K562 (cell line): ENCODE results near the gene ACTR3C. TPM values are rescaled to one million over a fixed set of nuclear protein-coding genes. Genes with fewer than 3 reads are reported as not detected.

ENCODE experiments used
- CHAMP1 ChIP-seq: fragments of 450-650 bp; IDR thresholded peaks from 2 replicates; pipeline ENCODE4 v1.6.1; 2016; ENCODE audit warnings: mild to moderate bottlenecking
- FOXK1 ChIP-seq: sonication (generic); formaldehyde crosslinking; IDR thresholded peaks from 2 replicates; pipeline ENCODE4 v1.8.0; 2022; ENCODE audit warnings: missing genetic modification reagents, mild to moderate bottlenecking, borderline replicate concordance
- NFYB ChIP-seq: IDR thresholded peaks from 2 replicates; pipeline ENCODE4 v1.6.1; 2011; ENCODE audit warnings: mild to moderate bottlenecking, moderate library complexity; ENCODE audit not compliant: insufficient read length; ENCODE audit errors: extremely low read depth
- RNF219 ChIP-seq: fragments of 250-450 bp; sonication (Bioruptor Pico); IDR thresholded peaks from 2 replicates; pipeline ENCODE4 v1.5.0; 2022; ENCODE audit warnings: mild to moderate bottlenecking
- SMAD3 ChIP-seq: fragments of 450-650 bp; formaldehyde crosslinking; conservative IDR thresholded peaks from 2 replicates; pipeline ENCODE4 v1.4.0; 2020; ENCODE audit warnings: mild to moderate bottlenecking
- ZNF592 ChIP-seq: fragments of 450-650 bp; IDR thresholded peaks from 2 replicates; pipeline ENCODE4 v1.6.1; 2017; ENCODE audit warnings: antibody characterized with exemption, mild to moderate bottlenecking
- polyA plus RNA-seq, 8 experiments: library from polyadenylated mRNA; depleted of rRNA in 4 of 8; stranded (reverse) in 5 of 8; unstranded in 3 of 8; fragments of >200 nt; fragmentation: Nextera tagmentation in 2 of 8; fragmentation: Illumina TruSeq in 1 of 8; extraction: Ambion mirVana in 2 of 8; extraction: Trizol in 1 of 8; gene quantifications; 2 replicates each; pipeline versions ENCODE4 v1.2.1 to v1.2.3, GENCODE V29; 2011 to 2014; ENCODE audit warnings: inconsistent platforms in 1 of 8, missing spikeins in 1 of 8
- total RNA-seq, 7 experiments: library from RNA; depleted of rRNA in 6 of 7; stranded (reverse); fragments of >200 nt in 6 of 7; fragmentation: Illumina TruSeq in 2 of 7; extraction: Trizol in 2 of 7; gene quantifications; 2 replicates each; pipeline versions ENCODE4 v1.2.1 to v1.2.3, GENCODE V29; 2011 to 2021; ENCODE audit warnings: low replicate concordance in 1 of 7
- TF ChIP-seq, protein P1 (sequence below): fragments of 200-600 bp; sonication (generic); IDR thresholded peaks from one replicate; pipeline ENCODE4 v1.6.1; 2012; ENCODE audit warnings: mild to moderate bottlenecking, low read depth, low read length, inconsistent platforms

The ACTR3C gene
- total and polyA plus RNA-seq, 9 of the 15 experiments (the other 6 are each of a cell fraction or from before 2014, with no cell fraction given): 9.0 to 35.4 (median 13.3) TPM

GRCh38 chr7:150321788-150322113 is 1.6 kb downstream of the ACTR3C start (continued):
- TF ChIP-seq ZNF592 (no peak), RNF219 (CRISPR knock-in tag) (no peak), NFYB (no peak), CHAMP1 (no peak), SMAD3 (no peak), FOXK1 (CRISPR knock-in tag) (0 out of 2 replicates have a peak, but pooled peaks have one; percentile 60)
- TF ChIP-seq, protein P1, sequence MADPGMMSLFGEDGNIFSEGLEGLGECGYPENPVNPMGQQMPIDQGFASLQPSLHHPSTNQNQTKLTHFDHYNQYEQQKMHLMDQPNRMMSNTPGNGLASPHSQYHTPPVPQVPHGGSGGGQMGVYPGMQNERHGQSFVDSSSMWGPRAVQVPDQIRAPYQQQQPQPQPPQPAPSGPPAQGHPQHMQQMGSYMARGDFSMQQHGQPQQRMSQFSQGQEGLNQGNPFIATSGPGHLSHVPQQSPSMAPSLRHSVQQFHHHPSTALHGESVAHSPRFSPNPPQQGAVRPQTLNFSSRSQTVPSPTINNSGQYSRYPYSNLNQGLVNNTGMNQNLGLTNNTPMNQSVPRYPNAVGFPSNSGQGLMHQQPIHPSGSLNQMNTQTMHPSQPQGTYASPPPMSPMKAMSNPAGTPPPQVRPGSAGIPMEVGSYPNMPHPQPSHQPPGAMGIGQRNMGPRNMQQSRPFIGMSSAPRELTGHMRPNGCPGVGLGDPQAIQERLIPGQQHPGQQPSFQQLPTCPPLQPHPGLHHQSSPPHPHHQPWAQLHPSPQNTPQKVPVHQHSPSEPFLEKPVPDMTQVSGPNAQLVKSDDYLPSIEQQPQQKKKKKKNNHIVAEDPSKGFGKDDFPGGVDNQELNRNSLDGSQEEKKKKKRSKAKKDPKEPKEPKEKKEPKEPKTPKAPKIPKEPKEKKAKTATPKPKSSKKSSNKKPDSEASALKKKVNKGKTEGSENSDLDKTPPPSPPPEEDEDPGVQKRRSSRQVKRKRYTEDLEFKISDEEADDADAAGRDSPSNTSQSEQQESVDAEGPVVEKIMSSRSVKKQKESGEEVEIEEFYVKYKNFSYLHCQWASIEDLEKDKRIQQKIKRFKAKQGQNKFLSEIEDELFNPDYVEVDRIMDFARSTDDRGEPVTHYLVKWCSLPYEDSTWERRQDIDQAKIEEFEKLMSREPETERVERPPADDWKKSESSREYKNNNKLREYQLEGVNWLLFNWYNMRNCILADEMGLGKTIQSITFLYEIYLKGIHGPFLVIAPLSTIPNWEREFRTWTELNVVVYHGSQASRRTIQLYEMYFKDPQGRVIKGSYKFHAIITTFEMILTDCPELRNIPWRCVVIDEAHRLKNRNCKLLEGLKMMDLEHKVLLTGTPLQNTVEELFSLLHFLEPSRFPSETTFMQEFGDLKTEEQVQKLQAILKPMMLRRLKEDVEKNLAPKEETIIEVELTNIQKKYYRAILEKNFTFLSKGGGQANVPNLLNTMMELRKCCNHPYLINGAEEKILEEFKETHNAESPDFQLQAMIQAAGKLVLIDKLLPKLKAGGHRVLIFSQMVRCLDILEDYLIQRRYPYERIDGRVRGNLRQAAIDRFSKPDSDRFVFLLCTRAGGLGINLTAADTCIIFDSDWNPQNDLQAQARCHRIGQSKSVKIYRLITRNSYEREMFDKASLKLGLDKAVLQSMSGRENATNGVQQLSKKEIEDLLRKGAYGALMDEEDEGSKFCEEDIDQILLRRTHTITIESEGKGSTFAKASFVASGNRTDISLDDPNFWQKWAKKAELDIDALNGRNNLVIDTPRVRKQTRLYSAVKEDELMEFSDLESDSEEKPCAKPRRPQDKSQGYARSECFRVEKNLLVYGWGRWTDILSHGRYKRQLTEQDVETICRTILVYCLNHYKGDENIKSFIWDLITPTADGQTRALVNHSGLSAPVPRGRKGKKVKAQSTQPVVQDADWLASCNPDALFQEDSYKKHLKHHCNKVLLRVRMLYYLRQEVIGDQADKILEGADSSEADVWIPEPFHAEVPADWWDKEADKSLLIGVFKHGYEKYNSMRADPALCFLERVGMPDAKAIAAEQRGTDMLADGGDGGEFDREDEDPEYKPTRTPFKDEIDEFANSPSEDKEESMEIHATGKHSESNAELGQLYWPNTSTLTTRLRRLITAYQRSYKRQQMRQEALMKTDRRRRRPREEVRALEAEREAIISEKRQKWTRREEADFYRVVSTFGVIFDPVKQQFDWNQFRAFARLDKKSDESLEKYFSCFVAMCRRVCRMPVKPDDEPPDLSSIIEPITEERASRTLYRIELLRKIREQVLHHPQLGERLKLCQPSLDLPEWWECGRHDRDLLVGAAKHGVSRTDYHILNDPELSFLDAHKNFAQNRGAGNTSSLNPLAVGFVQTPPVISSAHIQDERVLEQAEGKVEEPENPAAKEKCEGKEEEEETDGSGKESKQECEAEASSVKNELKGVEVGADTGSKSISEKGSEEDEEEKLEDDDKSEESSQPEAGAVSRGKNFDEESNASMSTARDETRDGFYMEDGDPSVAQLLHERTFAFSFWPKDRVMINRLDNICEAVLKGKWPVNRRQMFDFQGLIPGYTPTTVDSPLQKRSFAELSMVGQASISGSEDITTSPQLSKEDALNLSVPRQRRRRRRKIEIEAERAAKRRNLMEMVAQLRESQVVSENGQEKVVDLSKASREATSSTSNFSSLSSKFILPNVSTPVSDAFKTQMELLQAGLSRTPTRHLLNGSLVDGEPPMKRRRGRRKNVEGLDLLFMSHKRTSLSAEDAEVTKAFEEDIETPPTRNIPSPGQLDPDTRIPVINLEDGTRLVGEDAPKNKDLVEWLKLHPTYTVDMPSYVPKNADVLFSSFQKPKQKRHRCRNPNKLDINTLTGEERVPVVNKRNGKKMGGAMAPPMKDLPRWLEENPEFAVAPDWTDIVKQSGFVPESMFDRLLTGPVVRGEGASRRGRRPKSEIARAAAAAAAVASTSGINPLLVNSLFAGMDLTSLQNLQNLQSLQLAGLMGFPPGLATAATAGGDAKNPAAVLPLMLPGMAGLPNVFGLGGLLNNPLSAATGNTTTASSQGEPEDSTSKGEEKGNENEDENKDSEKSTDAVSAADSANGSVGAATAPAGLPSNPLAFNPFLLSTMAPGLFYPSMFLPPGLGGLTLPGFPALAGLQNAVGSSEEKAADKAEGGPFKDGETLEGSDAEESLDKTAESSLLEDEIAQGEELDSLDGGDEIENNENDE: no peak
